HG02610 (cell line): ENCODE results near the gene KCNH6.

Experiments used
- ATAC-seq: cut with Tn5 transposase; IDR thresholded peaks from one replicate; pipeline ENCODE4 v1.9.1; 2021; ENCODE audit warnings: mild to moderate bottlenecking, moderate library complexity; ENCODE audit not compliant: unreplicated experiment

Gene KCNH6

GRCh38 chr17:63592797-63593196 is 69.6 kb downstream of the KCNH6 start:
- no peak for ATAC-seq

GRCh38 chr17:63595132-63595531 is 72.0 kb downstream of the KCNH6 start:
- no peak for ATAC-seq
